PC-3 (cell line): Measurements from ENCODE around the gene FCRL6. TPM values are rescaled to one million over a fixed set of nuclear protein-coding genes. Genes with fewer than 3 reads are reported as not detected.

Experiments used
- ATAC-seq: fragments of 200-7000 bp; cut with Tn5 transposase; 2 replicates; pipeline ENCODE4 v1.9.1; 2020; ENCODE audit warnings: mild to moderate bottlenecking, moderate library complexity
- BruUV-seq: library from RNA; stranded (reverse); fragments of 400-500 nt; replicated peaks from 2 replicates; lab custom pipeline; 2021; lab: Mats Ljungman, UMichigan
- CTCF ChIA-PET: fragments of 300-600 bp; sonication (Branson Sonifier 250); formaldehyde crosslinking; loops from one replicate; lab custom pipeline; 2022; ENCODE audit warnings: antibody characterized with exemption; lab: Charles Lee
- POLR2A ChIA-PET: fragments of 300-600 bp; sonication (Branson Sonifier 250); formaldehyde crosslinking; loops from one replicate; lab custom pipeline; 2022; ENCODE audit warnings: antibody characterized with exemption; ENCODE audit not compliant: unreplicated experiment; lab: Charles Lee
- DNase-seq: peaks from one replicate; pipeline ENCODE4 v3.0.0-alpha.2; 2015
- H2AFZ ChIP-seq: fragments of 300-600 bp; sonication (generic); 2 replicates; pipeline ENCODE4 v1.6.0; 2016; ENCODE audit warnings: antibody characterized with exemption, low read length
- H3F3A ChIP-seq: fragments of 300-600 bp; sonication (generic); one replicate; pipeline ENCODE4 v1.6.0; 2017; ENCODE audit warnings: antibody characterized with exemption, low read length, control low read depth, mild to moderate bottlenecking; ENCODE audit not compliant: unreplicated experiment
- H3K27ac ChIP-seq: fragments of 300-600 bp; sonication (generic); 2 replicates; pipeline ENCODE4 v1.5.1; 2016; ENCODE audit warnings: mild to moderate bottlenecking, low read length
- H3K27me3 ChIP-seq: fragments of 300-600 bp; sonication (generic); 2 replicates; pipeline ENCODE4 v1.6.1; 2016; ENCODE audit warnings: low read length, mixed read lengths
- H3K36me3 ChIP-seq: fragments of 300-600 bp; sonication (generic); 2 replicates; pipeline ENCODE4 v1.6.1; 2016; ENCODE audit warnings: low read depth, mixed run types, low read length, mixed read lengths
- H3K4me1 ChIP-seq: fragments of 300-600 bp; sonication (generic); 2 replicates; pipeline ENCODE4 v1.5.1; 2016; ENCODE audit warnings: low read length; ENCODE audit not compliant: insufficient read depth
- H3K4me2 ChIP-seq: fragments of 300-600 bp; sonication (generic); 2 replicates; pipeline ENCODE4 v1.6.0; 2016; ENCODE audit warnings: low read length
- H3K4me3 ChIP-seq: fragments of 300-600 bp; sonication (generic); 2 replicates; pipeline ENCODE4 v1.5.1; 2016; ENCODE audit warnings: mild to moderate bottlenecking, low read length, mixed read lengths
- H3K79me2 ChIP-seq: fragments of 300-600 bp; sonication (generic); 2 replicates; pipeline ENCODE4 v1.6.1; 2017; ENCODE audit warnings: low read length, mixed read lengths
- H3K9ac ChIP-seq: fragments of 300-600 bp; sonication (generic); 2 replicates; pipeline ENCODE4 v1.6.0; 2016; ENCODE audit warnings: mild to moderate bottlenecking, low read length
- H3K9me2 ChIP-seq: fragments of 300-600 bp; sonication (generic); replicated peaks from 2 replicates; pipeline ENCODE4 v1.6.1; 2016; ENCODE audit warnings: mixed run types, low read length, mixed read lengths
- H3K9me3 ChIP-seq: fragments of 300-600 bp; sonication (generic); 2 replicates; pipeline ENCODE4 v1.6.1; 2016; ENCODE audit warnings: low read length, mixed read lengths
- H4K20me1 ChIP-seq: fragments of 300-600 bp; sonication (generic); 2 replicates; pipeline ENCODE4 v1.6.1; 2016; ENCODE audit warnings: low read length, mixed read lengths
- EZH2 ChIP-seq: fragments of 300-600 bp; sonication (generic); IDR thresholded peaks from one replicate; pipeline ENCODE4 v1.6.1; 2017; ENCODE audit warnings: antibody characterized with exemption, mild to moderate bottlenecking, low read length; ENCODE audit not compliant: unreplicated experiment
- EZH2phosphoT487 ChIP-seq: fragments of 300-600 bp; sonication (generic); IDR thresholded peaks from 2 replicates; pipeline ENCODE4 v1.6.1; 2018; ENCODE audit warnings: mild to moderate bottlenecking, antibody characterized with exemption, low read length, borderline replicate concordance
- intact Hi-C: fragments of 100-400 bp; cut with micrococcal nuclease; formaldehyde crosslinking; loops from 2 replicates; pipeline ENCODE4 v1.9.0; 2023
- total RNA-seq: library from RNA; depleted of rRNA; stranded (reverse); fragments of >200 nt; gene quantifications from 2 replicates; pipeline ENCODE4 v1.2.3, GENCODE V29; 2014; rRNA removed
- TF ChIP-seq, protein P1 (sequence below): fragments of 300-600 bp; sonication (generic); conservative IDR thresholded peaks from 2 replicates; pipeline ENCODE4 v1.5.1; 2017; ENCODE audit warnings: antibody characterized with exemption, low read depth, mild to moderate bottlenecking, low read length

The FCRL6 gene
- total RNA-seq, 1 experiment from 2014 or later: not detected

DNA sequence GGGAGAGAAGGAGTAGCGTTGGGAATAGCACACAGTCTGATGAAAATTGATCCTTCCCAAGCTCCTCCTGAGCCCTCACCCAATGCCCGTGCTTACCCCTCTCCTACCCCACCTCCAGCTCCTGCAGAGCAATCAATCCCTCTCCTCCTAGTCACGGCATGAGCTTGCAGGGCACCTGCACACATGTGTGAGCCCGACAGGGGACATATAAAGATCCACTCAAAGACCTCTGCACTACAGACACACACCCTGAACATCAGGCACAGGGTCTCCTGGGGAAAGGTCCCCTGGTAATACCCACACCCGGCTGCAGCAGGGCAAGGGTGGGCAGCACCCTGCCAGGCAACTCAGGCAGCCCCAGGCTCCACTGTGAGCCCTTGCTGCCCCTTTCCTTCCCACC, 59.9 kb downstream of the FCRL6 start:
- H3K27ac ChIP-seq: no peak overlapping the region
- DNase-seq (no peak), ATAC-seq (no peak)
- no peaks in the 10 kb centered on the region for H3F3A ChIP-seq
- BruUV-seq: no TSS peak
- no peak for TF ChIP-seq EZH2phosphoT487
- no peak for TF ChIP-seq EZH2
- TF ChIP-seq, protein P1, sequence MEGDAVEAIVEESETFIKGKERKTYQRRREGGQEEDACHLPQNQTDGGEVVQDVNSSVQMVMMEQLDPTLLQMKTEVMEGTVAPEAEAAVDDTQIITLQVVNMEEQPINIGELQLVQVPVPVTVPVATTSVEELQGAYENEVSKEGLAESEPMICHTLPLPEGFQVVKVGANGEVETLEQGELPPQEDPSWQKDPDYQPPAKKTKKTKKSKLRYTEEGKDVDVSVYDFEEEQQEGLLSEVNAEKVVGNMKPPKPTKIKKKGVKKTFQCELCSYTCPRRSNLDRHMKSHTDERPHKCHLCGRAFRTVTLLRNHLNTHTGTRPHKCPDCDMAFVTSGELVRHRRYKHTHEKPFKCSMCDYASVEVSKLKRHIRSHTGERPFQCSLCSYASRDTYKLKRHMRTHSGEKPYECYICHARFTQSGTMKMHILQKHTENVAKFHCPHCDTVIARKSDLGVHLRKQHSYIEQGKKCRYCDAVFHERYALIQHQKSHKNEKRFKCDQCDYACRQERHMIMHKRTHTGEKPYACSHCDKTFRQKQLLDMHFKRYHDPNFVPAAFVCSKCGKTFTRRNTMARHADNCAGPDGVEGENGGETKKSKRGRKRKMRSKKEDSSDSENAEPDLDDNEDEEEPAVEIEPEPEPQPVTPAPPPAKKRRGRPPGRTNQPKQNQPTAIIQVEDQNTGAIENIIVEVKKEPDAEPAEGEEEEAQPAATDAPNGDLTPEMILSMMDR: no peak
- no peaks in the 10 kb centered on the region for H3K27me3 ChIP-seq
- intact Hi-C loops: no loop called here
- no peaks in the 10 kb centered on the region for H3K9me3 ChIP-seq
- no peaks in the 10 kb centered on the region for H3K36me3 ChIP-seq
- H3K9me2 ChIP-seq: no peaks in the 10 kb centered on the region
- ChIA-PET POLR2A (no interaction called here), CTCF (interaction anchor here (0.6 kb wide), 1 partner anchor 145 kb away, joined by 3 read pairs; no protein-coding TSS in a partner anchor)
- no peaks in the 10 kb centered on the region for H3K79me2 ChIP-seq
- H3K4me1 ChIP-seq: no peaks in the 10 kb centered on the region
- no peak overlapping the region for H2AFZ ChIP-seq
- H3K4me2 ChIP-seq: no peak overlapping the region
- no peak overlapping the region for H3K4me3 ChIP-seq
- no peak overlapping the region for H3K9ac ChIP-seq
- no peaks in the 10 kb centered on the region for H4K20me1 ChIP-seq

DNA sequence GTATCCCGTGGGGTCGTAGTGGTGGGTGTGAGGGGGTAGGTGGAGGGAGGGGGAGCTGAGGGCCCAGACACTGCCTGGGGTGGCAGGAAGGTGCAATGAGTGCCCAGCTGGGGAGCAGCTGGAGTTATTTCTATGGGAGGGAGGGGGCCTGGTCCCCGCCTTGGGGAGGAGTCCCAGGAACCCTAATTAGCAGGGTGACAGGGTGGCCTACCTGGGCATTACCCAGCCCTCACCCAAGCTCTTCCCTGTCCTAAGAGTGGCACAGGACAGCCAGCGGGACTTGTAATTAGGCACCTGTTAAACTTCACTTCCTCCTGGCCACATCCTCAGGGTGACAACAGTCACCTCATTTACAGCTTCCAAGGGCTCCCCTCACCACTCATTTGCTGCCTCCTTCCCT, 60.4 kb downstream of the FCRL6 start, which contains the start of gene VSIG8:
TSS of gene VSIG8 (minus strand) at position 101 of the 400 bp plus-strand sequence. CDS start 136 bp downstream, outside the sequence.
- DNase-seq (no peak), ATAC-seq (no peak)
- Histone ChIP-seq H4K20me1 (no peaks in the 10 kb centered on the region), H3K9me2 (no peaks in the 10 kb centered on the region), H3K27me3 (no peaks in the 10 kb centered on the region), H3K9me3 (no peaks in the 10 kb centered on the region), H3K9ac (no peak within 1 kb of the TSS), H3K4me1 (no peaks in the 10 kb centered on the region), H3K4me2 (no peak within 1 kb of the TSS), H3K27ac (no peak within 1 kb of the TSS), H3K79me2 (no peaks in the 10 kb centered on the region), H3K4me3 (no peak within 1 kb of the TSS), H3F3A (no peaks in the 10 kb centered on the region), H2AFZ (no peak within 1 kb of the TSS), H3K36me3 (no peaks in the 10 kb centered on the region)
- no TSS peak for BruUV-seq
- intact Hi-C loops: no loop called here
- POLR2A ChIA-PET: no interaction called here
- TF ChIP-seq EZH2 (no peak), EZH2phosphoT487 (no peak)
- TF ChIP-seq, protein P1: no peak
- CTCF ChIA-PET: no interaction called here

DNA sequence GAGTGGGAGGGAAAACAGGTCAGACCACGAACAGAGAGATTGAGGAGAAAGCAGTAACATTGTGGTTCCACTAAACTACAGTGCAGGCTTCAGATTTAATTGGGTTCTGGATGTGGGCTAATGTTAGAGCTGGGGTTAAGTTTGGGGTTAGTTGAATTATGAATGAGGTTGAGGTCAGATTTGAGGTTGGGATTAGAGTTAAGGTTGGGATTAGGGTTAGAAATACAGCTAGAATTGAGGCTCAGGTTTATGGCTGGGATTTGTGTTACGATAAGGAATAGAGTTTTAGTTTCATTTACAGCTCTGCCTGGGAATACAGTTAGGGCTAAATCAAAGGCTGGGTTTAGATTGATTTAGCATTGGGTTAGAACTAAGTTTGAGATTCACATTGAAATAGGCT, 62.1 kb downstream of the FCRL6 start:
- H2AFZ ChIP-seq: no peak overlapping the region
- H3K9me2 ChIP-seq: no peaks in the 10 kb centered on the region
- no peak for ATAC-seq
- no peak overlapping the region for H3K9ac ChIP-seq
- POLR2A ChIA-PET: no interaction called here
- BruUV-seq: no TSS peak
- CTCF ChIA-PET: interaction anchor here (0.6 kb wide), 1 partner anchor 1518 kb away, joined by 3 read pairs; no protein-coding TSS in a partner anchor
- H3K9me3 ChIP-seq: no peaks in the 10 kb centered on the region
- no peaks in the 10 kb centered on the region for H3K27me3 ChIP-seq
- no peaks in the 10 kb centered on the region for H3K36me3 ChIP-seq
- no peak overlapping the region for H3K4me2 ChIP-seq
- no peaks in the 10 kb centered on the region for H3K79me2 ChIP-seq
- intact Hi-C loops: no loop called here
- no peak for DNase-seq
- peaks cover 9% of the 10 kb centered on the region for H3K4me1 ChIP-seq
- no peak overlapping the region for H3K4me3 ChIP-seq
- no peak for TF ChIP-seq EZH2
- no peaks in the 10 kb centered on the region for H3F3A ChIP-seq
- no peak overlapping the region for H3K27ac ChIP-seq
- H4K20me1 ChIP-seq: no peaks in the 10 kb centered on the region

Other genes starting within 250 kb of the FCRL6 start
- not detected in 2 replicates for gene APCS, start 214.5 kb upstream of the FCRL6 start, total RNA-seq
- not detected in 2 replicates for gene CRP, start 87.8 kb upstream of the FCRL6 start, total RNA-seq
- gene DUSP23, start 21.4 kb upstream of the FCRL6 start, total RNA-seq: 20.4 and 27.6 TPM in 2 replicates
- not detected in 2 replicates for gene SLAMF8, start 24.5 kb downstream of the FCRL6 start, total RNA-seq
- 0.29 and 0.47 TPM in 2 replicates for gene VSIG8, start 60.3 kb downstream of the FCRL6 start, total RNA-seq
- 1.6 and 4.8 TPM in 2 replicates for gene CFAP45, start 97.8 kb downstream of the FCRL6 start, total RNA-seq
- gene TAGLN2, start 123.1 kb downstream of the FCRL6 start, total RNA-seq: 1,281 and 1,584 TPM in 2 replicates
- gene IGSF9, start 143.3 kb downstream of the FCRL6 start, total RNA-seq: 15.6 and 19.9 TPM in 2 replicates
- 5.9 and 8.7 TPM in 2 replicates for gene SLAMF9, start 151.9 kb downstream of the FCRL6 start, total RNA-seq
- gene PIGM, start 229.6 kb downstream of the FCRL6 start, total RNA-seq: 6.7 and 6.9 TPM in 2 replicates